8988T (cell line): Measurements from ENCODE around the gene CEP85L.

Experiments used
- DNase-seq: peaks from one replicate; pipeline ENCODE4 v3.0.0; 2011

The CEP85L gene

GRCh38 chr6:118651282-118652050 is at the start of gene CEP85L:
Gene CEP85L (minus strand): TSS chr6:118651591. CDS start chr6:118651269, 322 bp downstream.
- peak; percentile 80 for DNase-seq

GRCh38 chr6:118700531-118700930 is 49.1 kb upstream of the CEP85L start:
- DNase-seq: no peak

- no peak for DNase-seq
Measured at GRCh38 chr6:118697554-118697953, 46.2 kb upstream of the CEP85L start.

- no peak for DNase-seq
Measured at GRCh38 chr6:118696271-118696670, 44.9 kb upstream of the CEP85L start.

- no peak for DNase-seq
Measured at GRCh38 chr6:118693562-118693961, 42.2 kb upstream of the CEP85L start.

DNA sequence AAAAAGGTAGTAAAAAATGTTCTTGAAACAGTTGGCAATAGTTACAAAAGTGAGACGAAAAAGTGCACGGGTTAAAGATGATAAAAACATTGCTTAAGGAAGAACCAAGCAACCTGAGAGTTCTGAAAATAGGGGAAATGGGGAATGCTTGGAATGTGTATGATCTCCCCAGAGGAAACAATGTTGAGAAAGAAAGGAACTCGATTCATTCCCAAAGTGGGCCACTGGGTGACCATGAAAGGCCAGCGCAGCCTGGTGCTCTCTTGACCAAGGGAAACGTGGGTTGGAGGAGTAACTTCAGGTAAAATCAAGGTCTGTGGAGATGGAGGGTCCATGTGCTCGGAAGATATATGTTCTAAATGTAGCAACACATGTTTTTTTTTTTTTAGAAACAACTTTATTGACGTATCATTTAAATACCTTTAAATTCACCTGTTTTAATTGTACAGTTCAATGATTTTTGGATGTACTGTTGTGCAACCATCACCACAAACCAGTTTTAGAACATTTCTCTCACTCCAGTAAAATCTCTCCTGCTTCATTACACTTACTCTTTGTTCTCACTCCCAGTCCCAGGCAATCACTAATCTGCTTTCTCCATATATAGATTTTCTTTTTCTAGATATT is 34.5 kb upstream of the CEP85L start:
- DNase-seq: no peak

DNA sequence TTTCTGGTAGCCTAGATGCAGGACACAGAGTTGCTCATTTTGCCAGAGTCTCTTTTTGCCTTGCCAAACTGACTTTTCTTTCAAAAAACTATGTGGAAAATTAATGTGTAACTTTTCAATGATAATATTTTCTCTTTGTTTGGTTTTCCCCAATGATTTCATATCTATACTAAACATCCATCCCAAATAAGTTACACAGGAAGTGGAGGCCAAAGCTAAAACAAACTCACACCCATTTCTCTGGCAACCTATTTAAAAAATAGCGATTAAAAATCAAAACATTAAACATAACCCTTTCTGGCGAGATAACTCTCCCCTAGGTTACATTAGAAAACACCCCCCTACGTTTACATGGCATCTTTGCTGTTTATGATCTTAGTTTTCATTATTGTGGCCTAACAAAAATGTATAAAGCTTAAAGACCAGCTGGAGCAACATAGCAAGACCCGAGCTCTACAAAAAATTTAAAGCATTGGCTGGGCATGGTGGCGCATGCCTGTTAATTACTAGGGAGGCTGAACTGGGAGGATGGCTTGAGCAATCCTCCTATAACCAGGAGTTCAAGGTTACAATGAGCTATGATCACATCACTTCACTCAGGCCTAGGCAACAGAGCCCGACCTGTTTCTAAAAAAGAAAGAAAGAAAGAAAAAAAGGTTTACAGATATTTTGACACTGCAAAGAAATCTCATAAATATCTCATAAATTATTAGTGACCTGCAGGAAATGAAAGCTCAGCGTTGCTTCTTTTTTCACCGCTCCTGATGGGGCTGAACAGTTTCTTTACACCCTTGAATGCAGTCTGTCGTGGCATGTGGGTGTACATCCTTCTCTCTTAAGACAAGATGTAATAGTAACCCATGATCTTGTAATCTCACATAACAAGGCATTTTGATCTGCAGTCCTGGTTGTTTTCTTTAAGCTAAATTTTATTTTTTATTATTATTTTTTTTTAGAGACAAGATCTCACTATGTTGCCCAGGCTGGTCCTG is 32.8 kb upstream of the CEP85L start:
- DNase-seq: no peak

DNA sequence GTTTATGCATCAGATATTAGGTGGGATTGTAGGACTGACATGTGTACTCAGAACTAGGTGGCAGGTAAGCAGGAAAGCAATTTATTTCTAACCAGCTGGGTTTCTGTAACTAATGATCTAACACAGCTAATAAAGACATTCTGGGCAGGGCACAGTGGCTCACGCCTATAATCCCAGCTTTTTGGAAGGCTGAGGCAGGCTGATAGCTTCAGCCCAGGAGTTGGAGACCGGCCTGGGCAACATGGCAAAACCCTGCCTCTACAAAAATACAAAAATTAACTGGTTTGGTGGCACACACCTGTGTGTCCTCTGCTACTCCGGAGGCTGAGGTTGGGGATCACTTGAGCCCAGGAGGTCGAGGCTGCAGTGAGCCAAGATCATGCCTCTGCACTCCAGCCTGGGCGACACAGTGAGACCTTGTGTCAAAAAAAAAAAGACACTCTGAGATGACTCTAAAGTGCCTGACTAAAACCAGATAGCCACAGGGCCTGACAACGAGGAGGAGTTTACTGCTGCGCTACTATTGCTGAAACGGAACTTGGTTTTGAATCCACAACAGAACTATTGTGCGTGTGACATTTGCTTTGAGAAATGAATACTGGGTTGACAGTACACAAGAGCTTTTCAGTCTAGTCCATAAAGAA is 29.2 kb upstream of the CEP85L start:
- no peak for DNase-seq

DNA sequence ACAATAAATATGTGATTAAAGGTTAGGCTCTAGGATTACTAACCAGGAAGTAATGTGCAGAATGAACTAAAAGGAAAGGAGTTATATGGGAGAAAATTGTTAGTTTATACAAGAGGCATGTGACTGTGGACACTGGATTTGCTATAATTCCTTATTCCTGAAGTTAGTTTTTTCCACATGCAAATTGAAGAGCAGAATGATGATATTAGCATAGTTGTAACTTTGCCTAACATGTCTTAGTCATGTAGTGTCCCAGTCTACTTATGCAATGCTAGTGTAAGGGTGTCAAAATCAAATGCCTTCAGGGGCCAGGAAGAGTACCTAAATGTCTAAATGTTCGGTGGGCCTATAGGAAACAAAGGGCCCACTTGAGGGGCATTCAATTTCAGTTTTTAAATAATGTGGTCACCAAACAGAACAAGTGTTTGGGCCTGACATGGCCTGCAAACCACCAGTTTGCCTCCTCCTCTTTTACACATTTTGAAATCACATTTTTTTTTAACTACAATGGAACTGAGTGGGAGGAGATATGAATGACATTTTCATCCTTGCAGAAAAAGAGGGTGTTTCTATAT is 28.0 kb upstream of the CEP85L start:
- no peak for DNase-seq

GRCh38 chr6:118678866-118679265 is 27.5 kb upstream of the CEP85L start:
- no peak for DNase-seq

DNA sequence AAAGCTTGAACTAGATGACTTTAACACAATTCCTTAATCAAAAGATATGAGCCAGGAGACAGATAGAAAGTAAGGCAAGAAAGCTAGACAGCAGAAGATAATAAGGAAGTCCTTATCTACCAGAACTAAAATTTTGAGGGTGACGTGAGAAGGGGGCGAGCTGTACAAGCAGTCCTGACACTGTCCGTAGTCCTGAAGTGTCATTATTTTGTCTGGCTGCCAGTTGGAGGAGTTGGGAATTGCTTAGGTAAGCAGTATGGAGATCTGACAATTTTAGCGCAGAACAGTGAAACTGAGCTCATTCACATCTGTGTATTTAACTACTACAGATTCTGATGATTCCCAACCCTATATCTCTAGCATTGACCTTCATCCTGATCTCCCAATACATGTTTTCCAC is 25.8 kb upstream of the CEP85L start:
- no peak for DNase-seq

DNA sequence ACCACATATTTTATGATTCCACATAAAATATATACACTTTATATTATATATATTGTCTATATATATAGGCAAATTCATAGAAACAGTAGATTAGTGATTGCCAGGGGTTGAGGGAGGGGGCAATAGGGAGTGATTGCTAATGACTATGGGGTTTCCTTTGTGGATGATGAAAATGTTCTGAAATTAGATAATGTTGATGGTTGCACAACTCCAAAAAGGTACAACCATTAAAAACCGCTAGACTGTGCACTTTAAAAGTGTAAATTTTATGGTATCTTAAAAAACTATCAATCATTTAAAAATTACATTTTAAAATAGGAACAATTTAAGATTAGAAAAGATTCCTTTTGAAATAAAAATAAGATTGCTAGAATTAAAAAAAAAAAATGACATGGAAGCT is 23.8 kb upstream of the CEP85L start:
- DNase-seq: no peak

GRCh38 chr6:118674772-118675171 is 23.4 kb upstream of the CEP85L start:
- no peak for DNase-seq

- no peak for DNase-seq
Measured at GRCh38 chr6:118672678-118673077, 21.3 kb upstream of the CEP85L start.

- DNase-seq: no peak
Measured at GRCh38 chr6:118669561-118669960, 18.2 kb upstream of the CEP85L start.

DNA sequence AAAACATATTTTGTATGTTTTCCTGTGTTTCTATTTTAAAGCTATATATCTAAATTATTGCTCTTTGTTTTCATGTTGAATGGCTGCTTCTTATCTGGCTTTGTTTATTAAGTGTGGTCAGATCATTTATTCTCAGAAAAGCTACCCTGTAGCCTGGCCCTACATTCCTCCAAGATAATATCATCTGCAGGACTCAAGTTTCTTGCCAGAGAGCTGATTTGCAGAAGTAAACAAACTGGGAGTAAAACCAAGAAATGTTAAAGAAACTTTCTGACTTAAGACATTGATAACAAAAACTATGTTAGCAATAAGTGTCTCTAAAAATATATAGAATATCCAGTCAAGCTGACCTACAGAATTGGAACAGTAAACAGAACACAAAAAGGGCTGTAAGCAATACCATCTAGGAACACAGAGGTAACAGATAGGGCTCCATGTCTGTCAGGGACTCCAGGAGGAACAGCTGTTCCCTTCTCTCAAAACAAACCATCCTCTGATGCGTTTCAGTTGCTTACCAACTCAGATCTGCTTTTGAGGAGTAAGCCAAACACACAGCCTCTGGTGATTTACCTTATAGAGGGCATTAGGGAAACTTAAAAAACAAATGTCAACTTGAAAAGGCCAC is 17.5 kb upstream of the CEP85L start:
- no peak for DNase-seq

- no peak for DNase-seq
Measured at GRCh38 chr6:118667988-118668387, 16.6 kb upstream of the CEP85L start.

DNA sequence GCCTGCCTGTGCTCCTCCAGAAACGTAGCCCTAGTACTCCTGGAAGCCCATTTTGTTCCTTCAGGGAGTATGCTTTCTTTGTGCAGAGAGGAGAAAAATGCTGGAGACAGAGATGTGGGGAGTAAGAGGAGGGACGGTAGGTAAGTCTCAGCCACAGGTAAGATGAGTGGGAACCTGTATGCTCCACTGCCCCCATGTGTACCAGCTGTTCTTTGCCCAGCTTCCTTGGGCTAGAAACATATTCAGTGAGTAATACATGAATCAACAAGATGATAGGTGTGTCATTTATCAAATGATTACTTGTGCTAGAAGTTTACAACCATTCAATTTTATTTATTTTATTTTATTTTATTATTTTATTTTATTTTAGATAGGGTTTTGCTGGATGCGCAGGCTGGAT is 13.6 kb upstream of the CEP85L start:
- no peak for DNase-seq

DNA sequence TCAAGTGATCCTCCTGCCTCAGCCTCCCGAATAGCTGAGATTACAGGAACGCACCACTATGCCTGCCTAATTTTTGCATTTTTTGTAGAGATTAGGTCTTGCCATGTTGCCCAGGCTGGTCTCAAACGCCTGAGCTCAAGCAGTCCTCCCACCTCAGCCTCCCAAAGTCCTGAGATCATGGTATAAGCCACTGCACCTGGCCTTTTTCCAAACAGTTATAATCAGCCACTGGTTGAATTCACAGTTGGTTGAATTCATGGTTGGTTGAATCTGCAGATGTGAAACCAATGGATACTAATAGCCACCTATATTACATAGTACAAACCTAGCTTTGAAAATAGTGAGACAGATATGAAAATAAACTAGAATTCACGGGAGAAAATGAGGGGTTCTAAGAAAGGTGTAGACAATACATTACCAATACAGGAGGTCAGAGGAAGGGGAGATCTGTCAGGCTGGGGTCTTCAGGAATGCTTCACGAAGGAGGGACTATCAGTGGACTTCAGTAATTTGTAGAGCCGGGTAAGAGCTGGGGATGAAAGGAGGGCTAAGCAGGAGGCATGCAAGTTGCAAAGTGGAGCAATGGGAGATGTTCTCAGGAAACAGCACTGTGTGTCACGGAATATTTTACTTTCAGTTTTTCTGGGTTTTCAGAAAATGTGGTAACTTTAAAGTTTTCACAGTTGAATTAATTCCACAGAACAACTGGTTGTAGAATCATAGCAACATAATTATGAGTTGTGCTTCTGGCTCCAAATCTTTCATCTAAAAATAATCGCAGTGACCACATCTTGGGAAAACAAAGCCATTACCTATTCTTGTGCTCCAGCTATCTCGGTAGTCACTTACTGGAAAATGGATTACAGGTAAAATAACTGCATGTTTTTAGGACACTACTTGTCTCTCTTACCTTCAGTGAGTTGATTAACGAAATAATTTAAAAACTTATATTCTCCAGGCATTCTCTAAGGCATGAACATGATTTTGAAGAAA is 12.9 kb upstream of the CEP85L start:
- no peak for DNase-seq

- no peak for DNase-seq
Measured at GRCh38 chr6:118661831-118662230, 10.4 kb upstream of the CEP85L start.

DNA sequence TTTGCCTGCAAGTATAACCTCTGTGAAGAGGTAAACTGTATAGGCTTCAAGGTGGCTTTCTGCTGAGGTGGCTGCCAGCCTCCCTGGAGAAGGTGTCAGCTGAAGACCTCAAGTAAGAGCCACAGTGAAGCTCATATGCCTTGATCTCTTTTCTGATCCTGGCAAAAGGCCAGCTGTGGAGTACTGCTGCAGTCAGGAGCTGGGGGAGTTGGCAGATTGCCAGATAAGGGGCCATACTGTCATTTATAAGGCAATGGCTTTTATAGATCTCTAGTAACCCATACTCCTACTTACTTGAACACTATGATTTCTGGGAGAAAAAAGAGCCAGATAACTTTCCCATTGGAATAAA is 8.8 kb upstream of the CEP85L start:
- no peak for DNase-seq
